K562 (cell line): Measurements from ENCODE around the gene MEGF9. TPM values are rescaled to one million over a fixed set of nuclear protein-coding genes. Genes with fewer than 3 reads are reported as not detected.

Experiments
- ATAC-seq: fragments of 200-7000 bp; cut with Tn5 transposase; 3 replicates; pipeline ENCODE4 v1.9.1; 2020; ENCODE audit warnings: moderate library complexity
- BruUV-seq: library from RNA; stranded (reverse); fragments of 400-500 nt; replicated peaks from 2 replicates; lab custom pipeline; 2021; lab: Mats Ljungman, UMichigan
- CTCF ChIA-PET: fragments of 300-600 bp; formaldehyde crosslinking; extraction: SDS; loops from one replicate; lab custom pipeline; 2021; ENCODE audit warnings: low intra/inter-chr PET ratio; lab: Yijun Ruan, JAX
- POLR2A ChIA-PET: fragments of 300-600, 350-650 bp; sonication (Branson Sonifier 250); formaldehyde crosslinking; extraction: SDS; loops from one replicate; lab custom pipeline; 2021; ENCODE audit warnings: antibody characterized with exemption, inconsistent platforms; lab: Yijun Ruan, JAX
- DNase-seq, 4 experiments: peaks; one replicate each; pipeline versions ENCODE4 v3.0.0 to v3.0.0-alpha.2; 2011 to 2018; ENCODE audit warnings: low spot score in 3 of 4, mixed read lengths in 3 of 4; ENCODE audit errors: extremely low read depth in 1 of 4
- FAIRE-seq: peaks from 2 replicates; lab custom pipeline; 2011; peaks lifted over from hg19 to GRCh38; lab: Jason Lieb, UNC
- H2AFZ ChIP-seq: 2 replicates; pipeline ENCODE4 v1.6.0; 2011; ENCODE audit warnings: low read depth, low read length, control low read depth, inconsistent platforms
- H3K27ac ChIP-seq: fragments of 200-600 bp; 3 replicates; pipeline ENCODE4 v1.8.0; 2011; ENCODE audit warnings: low read depth, mild to moderate bottlenecking, control low read depth, inconsistent platforms, low read length, moderate library complexity, mixed read lengths; ENCODE audit errors: extremely low read depth
- H3K27me3 ChIP-seq, 2 experiments: fragments of 300-600 bp in 1 of 2; 2 replicates in 1 of 2; 3 replicates in 1 of 2; pipeline versions ENCODE4 v1.6.0 to v1.8.0; 2011; ENCODE audit warnings: inconsistent platforms in 2 of 2, low read length in 2 of 2, mild to moderate bottlenecking in 1 of 2, mixed read lengths in 1 of 2, moderate library complexity in 1 of 2; ENCODE audit not compliant: control insufficient read depth in 2 of 2, insufficient read depth in 2 of 2
- H3K36me3 ChIP-seq: fragments of 300-600 bp; 3 replicates; pipeline ENCODE4 v1.8.0; 2011; ENCODE audit warnings: mild to moderate bottlenecking, low read length, inconsistent platforms; ENCODE audit not compliant: control insufficient read depth, insufficient read depth
- H3K4me1 ChIP-seq, 2 experiments: fragments of 200-600 bp in 1 of 2; replicated peaks in 1 of 2; 2 replicates in 1 of 2; 3 replicates in 1 of 2; pipeline versions ENCODE4 v1.5.1 to v1.8.0; 2011; ENCODE audit warnings: inconsistent platforms in 2 of 2, low read length in 2 of 2, mild to moderate bottlenecking in 1 of 2, mixed read lengths in 1 of 2, moderate library complexity in 1 of 2; ENCODE audit not compliant: control insufficient read depth in 2 of 2, insufficient read depth in 2 of 2
- H3K4me2 ChIP-seq: 2 replicates; pipeline ENCODE4 v1.6.1; 2011; ENCODE audit warnings: low read length, control low read depth, inconsistent platforms, mixed read lengths; ENCODE audit not compliant: insufficient read depth
- H3K4me3 ChIP-seq: fragments of 200-600 bp; sonication (generic), shearing (Covaris generic); 2 replicates; pipeline ENCODE4 v1.5.1; 2016; ENCODE audit warnings: control low read depth, inconsistent platforms
- H3K79me2 ChIP-seq: fragments of 200-600 bp; 3 replicates; pipeline ENCODE4 v1.8.0; 2011; ENCODE audit warnings: low read length, inconsistent platforms; ENCODE audit not compliant: control insufficient read depth, insufficient read depth
- H3K9ac ChIP-seq, 2 experiments: 2 replicates each; pipeline versions ENCODE4 v1.6.0 to v1.6.1; 2011; ENCODE audit warnings: low read depth in 2 of 2, low read length in 2 of 2, control low read depth in 1 of 2, inconsistent platforms in 1 of 2, mild to moderate bottlenecking in 1 of 2, mixed read lengths in 1 of 2; ENCODE audit not compliant: insufficient read depth in 1 of 2
- H3K9me1 ChIP-seq: one replicate; pipeline ENCODE4 v1.6.0; 2011; ENCODE audit warnings: inconsistent platforms, mild to moderate bottlenecking, low read length, moderate library complexity; ENCODE audit not compliant: control insufficient read depth, insufficient read depth
- H3K9me3 ChIP-seq: replicated peaks from 2 replicates; pipeline ENCODE4 v1.5.1; 2011; ENCODE audit warnings: low read depth, low read length, inconsistent platforms; ENCODE audit not compliant: control insufficient read depth, insufficient read depth
- H4K20me1 ChIP-seq: replicated peaks from 2 replicates; pipeline ENCODE4 v1.6.1; 2011; ENCODE audit warnings: low read length, inconsistent platforms, mixed read lengths; ENCODE audit not compliant: control insufficient read depth, insufficient read depth
- BRCA1 ChIP-seq, 2 experiments: fragments of 450-650 bp in 1 of 2; sonication (generic) in 1 of 2; formaldehyde crosslinking in 1 of 2; IDR thresholded peaks; 2 replicates each; pipeline versions ENCODE4 v1.5.0 to v1.6.1; 2017 to 2020; ENCODE audit warnings: mild to moderate bottlenecking in 1 of 2, missing genetic modification reagents in 1 of 2
- C11orf30 ChIP-seq: fragments of 450-650 bp; IDR thresholded peaks from 2 replicates; pipeline ENCODE4 v1.6.1; 2016; ENCODE audit warnings: low read depth, mild to moderate bottlenecking
- MED1 ChIP-seq: sonication (generic); formaldehyde crosslinking; IDR thresholded peaks from 2 replicates; pipeline ENCODE4 v1.8.1; 2023; ENCODE audit warnings: missing genetic modification reagents, borderline replicate concordance
- RFX7 ChIP-seq: fragments of 250-450 bp; sonication (Bioruptor Pico); IDR thresholded peaks from 2 replicates; pipeline ENCODE4 v1.5.1; 2021; ENCODE audit warnings: mild to moderate bottlenecking
- SMARCE1 ChIP-seq: fragments of 450-650 bp; IDR thresholded peaks from 2 replicates; pipeline ENCODE4 v1.7.1; 2016; ENCODE audit warnings: mild to moderate bottlenecking
- SMC3 ChIP-seq: conservative IDR thresholded peaks from 2 replicates; pipeline ENCODE4 v1.6.1; 2011; ENCODE audit warnings: low read depth, low read length, improper control_type of control experiment; ENCODE audit not compliant: insufficient read depth
- SRSF7 ChIP-seq: fragments of 200-400 bp; formaldehyde crosslinking; optimal IDR thresholded peaks from 2 replicates; pipeline ENCODE3; 2017; ENCODE audit warnings: mild to moderate bottlenecking, low read depth, low read length
- TAL1 ChIP-seq: fragments of 450-650 bp; IDR thresholded peaks from 2 replicates; pipeline ENCODE4 v1.6.1; 2016; ENCODE audit warnings: mild to moderate bottlenecking
- TRIM24 ChIP-seq, 2 experiments: fragments of 450-650 bp; IDR thresholded peaks; 2 replicates each; pipeline ENCODE4 v1.6.1; 2016
- ZNF224 ChIP-seq: sonication (generic); formaldehyde crosslinking; IDR thresholded peaks from 2 replicates; pipeline ENCODE4 v1.8.0; 2022; ENCODE audit warnings: mild to moderate bottlenecking, missing genetic modification reagents
- ZNF384 ChIP-seq: IDR thresholded peaks from 2 replicates; pipeline ENCODE4 v1.6.1; 2012; ENCODE audit warnings: low read depth, low read length, improper control_type of control experiment
- ZNF507 ChIP-seq: conservative IDR thresholded peaks from 2 replicates; pipeline ENCODE4 v1.6.1; 2017; ENCODE audit warnings: missing genetic modification characterization, missing compliant biosample characterization
- ZNF583 ChIP-seq: fragments of 250-450 bp; sonication (Bioruptor Pico); IDR thresholded peaks from 2 replicates; pipeline ENCODE4 v1.4.0; 2020
- WGBS: fragments of 100-300 bp; shearing (Covaris generic); methylation state at CpG from one replicate; pipeline ENCODE4 v1.1.6; 2016; ENCODE audit warnings: low coverage, mixed read lengths; ENCODE audit not compliant: insufficient coverage; ENCODE audit errors: missing lambda C conversion rate; 5-methylcytosine and 5-hydroxymethylcytosine counted together
- in situ Hi-C: fragments of 300-500 bp; cut with MboI; formaldehyde crosslinking; loops from 4 replicates; pipeline ENCODE4 v1.15.0; 2018; ENCODE audit warnings: inconsistent platforms, mixed read lengths
- intact Hi-C: fragments of 100-400 bp; cut with micrococcal nuclease; formaldehyde crosslinking; loops from 2 replicates; pipeline ENCODE4 v1.14.2; 2022
- polyA plus RNA-seq, 8 experiments: library from polyadenylated mRNA; depleted of rRNA in 4 of 8; stranded (reverse) in 5 of 8; unstranded in 3 of 8; fragments of >200 nt; fragmentation: Nextera tagmentation in 2 of 8; fragmentation: Illumina TruSeq in 1 of 8; extraction: Ambion mirVana in 2 of 8; extraction: Trizol in 1 of 8; gene quantifications; 2 replicates each; pipeline versions ENCODE4 v1.2.1 to v1.2.3, GENCODE V29; 2011 to 2014; ENCODE audit warnings: inconsistent platforms in 1 of 8, missing spikeins in 1 of 8
- total RNA-seq, 7 experiments: library from RNA; depleted of rRNA in 6 of 7; stranded (reverse); fragments of >200 nt in 6 of 7; fragmentation: Illumina TruSeq in 2 of 7; extraction: Trizol in 2 of 7; gene quantifications; 2 replicates each; pipeline versions ENCODE4 v1.2.1 to v1.2.3, GENCODE V29; 2011 to 2021; ENCODE audit warnings: low replicate concordance in 1 of 7

The MEGF9 gene
- total and polyA plus RNA-seq, 9 of the 15 experiments (the other 6 are each of a cell fraction or from before 2014, with no cell fraction given): 2.1 to 6.2 (median 3.8) TPM

DNA sequence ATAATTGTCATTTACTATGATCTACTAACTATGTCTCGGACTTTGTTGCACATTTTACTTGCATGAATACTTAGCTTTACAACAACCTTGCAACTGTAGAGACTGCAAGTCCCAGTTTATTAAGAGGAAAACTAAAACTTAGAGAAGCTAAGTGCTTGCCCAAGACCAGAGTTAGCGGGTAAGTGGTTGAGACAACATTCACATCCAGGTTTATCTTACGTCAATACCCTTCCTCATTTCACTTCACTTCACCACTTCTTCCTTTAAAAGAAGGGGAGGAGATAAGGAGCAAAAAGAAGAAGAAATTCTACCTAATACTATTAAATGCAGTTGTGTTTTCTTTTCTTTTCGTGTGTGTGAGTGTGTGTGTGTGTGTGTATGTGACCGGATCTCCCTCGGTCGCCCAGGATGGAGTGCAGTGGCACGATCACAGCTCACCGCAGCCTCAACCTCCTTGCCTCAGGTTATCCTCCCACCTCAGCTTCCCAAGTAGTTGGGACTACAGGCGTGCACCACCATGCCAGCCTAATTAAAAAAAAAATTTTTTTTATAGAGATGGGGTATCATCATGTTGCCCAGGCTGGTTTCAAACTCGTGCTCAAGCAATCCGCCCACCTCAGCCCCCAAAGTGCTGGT is 37.4 kb downstream of the MEGF9 start:
- no TSS peak for BruUV-seq
- H3K4me1 ChIP-seq: no peaks in the 10 kb centered on the region; a peak in 1 of 5 replicates
- ATAC-seq: no peak
- no peak for FAIRE-seq
- no peak for DNase-seq
- H3K4me2 ChIP-seq: no peak overlapping the region
- H3K27ac ChIP-seq: no peak overlapping the region
- no peaks in the 10 kb centered on the region; the same call in 1 of the 2 replicates for H4K20me1 ChIP-seq
- intact Hi-C loops (no loop called here), in situ Hi-C loops (no loop called here)
- H2AFZ ChIP-seq: no peak overlapping the region
- ChIA-PET POLR2A (interaction anchor here (0.5 to 0.8 kb wide), 2 partner anchors 200 to 378 kb away, joined by 3 read pairs; partner anchors contain the start of gene PHF19), CTCF (no interaction called here)
- H3K79me2 ChIP-seq: no peaks in the 10 kb centered on the region
- H3K36me3 ChIP-seq: no peaks in the 10 kb centered on the region
- no peaks in the 10 kb centered on the region for H3K9me1 ChIP-seq
- H3K9ac ChIP-seq: no peak overlapping the region
- 72% methylated on average over 12 of the region's 12 CpGs for WGBS
- H3K9me3 ChIP-seq: no peaks in the 10 kb centered on the region
- no peak overlapping the region for H3K4me3 ChIP-seq
- TF ChIP-seq SRSF7 (no peak), C11orf30 (no peak), ZNF583 (CRISPR knock-in tag) (no peak), ZNF507 (tag) (no peak), TRIM24 (IDR thresholded peaks at IDR 0.05) (no peak), SMC3 (no peak), SMARCE1 (no peak), BRCA1 (IDR thresholded peaks at IDR 0.05) (no peak), BRCA1 (CRISPR knock-in tag; IDR thresholded peaks at IDR 0.05) (no peak), MED1 (CRISPR knock-in tag) (no peak), ZNF384 (no peak), ZNF224 (CRISPR knock-in tag) (no peak), RFX7 (CRISPR knock-in tag) (no peak), TAL1 (no peak)
- H3K27me3 ChIP-seq: no peaks in the 10 kb centered on the region
